GM21515 (cell line): ENCODE data around the gene SRSF2.
"Not testable (repeated sequence)": the region's sequence is repeated elsewhere in the genome, so short reads cannot be mapped to it uniquely, and the experiment has no call there.

Source experiments
- ATAC-seq: cut with Tn5 transposase; IDR thresholded peaks from one replicate; pipeline ENCODE4 v1.9.1; 2021; ENCODE audit not compliant: unreplicated experiment

SRSF2 gene

GRCh38 chr17:76702076-76702475 lies 35.1 kb downstream of the SRSF2 start:
- ATAC-seq = no peak

GRCh38 chr17:76701471-76701967 lies 35.6 kb downstream of the SRSF2 start:
- no peak for ATAC-seq

DNA sequence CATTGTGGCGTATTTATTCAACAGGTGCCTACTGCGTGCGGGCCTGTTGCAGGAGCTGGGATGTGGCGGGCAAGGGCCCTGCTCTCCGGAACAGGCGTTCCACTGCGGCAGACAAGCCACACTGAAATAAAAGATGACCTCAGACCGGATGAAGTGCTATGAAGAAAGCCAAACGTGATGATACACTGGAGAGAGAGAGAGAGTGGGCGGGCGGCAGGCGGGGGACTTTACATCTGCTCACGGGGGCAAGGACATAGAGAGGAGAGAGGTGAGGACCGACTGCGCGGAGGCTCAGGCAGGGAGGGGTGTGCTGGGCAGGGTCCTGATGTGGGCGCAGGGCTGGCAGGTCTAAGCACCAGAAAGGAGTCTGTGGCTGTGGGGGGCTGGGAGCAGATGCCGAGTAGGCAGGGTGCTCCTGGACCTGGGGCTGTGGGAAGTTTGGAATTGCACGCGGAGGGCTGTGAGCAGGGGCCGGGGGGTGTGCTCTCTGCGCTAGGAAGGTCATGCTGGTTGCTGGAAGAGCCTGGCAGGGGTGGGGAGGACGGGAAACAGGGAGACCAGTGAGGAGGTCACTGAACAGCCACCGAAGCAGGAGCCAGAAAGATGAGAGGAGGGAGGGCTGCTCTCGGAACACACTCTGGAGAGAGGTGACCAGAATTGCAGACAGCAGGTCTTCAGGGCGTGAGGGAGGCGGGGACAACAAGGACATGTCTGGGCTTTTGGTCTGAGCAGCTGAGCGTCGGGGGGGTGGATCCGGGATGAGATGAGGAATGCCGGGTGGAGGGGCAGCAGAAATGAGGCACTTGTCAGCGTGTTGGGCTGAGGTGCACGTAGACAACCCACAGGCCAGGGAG lies 36.3 kb downstream of the SRSF2 start:
- ATAC-seq = no peak

DNA sequence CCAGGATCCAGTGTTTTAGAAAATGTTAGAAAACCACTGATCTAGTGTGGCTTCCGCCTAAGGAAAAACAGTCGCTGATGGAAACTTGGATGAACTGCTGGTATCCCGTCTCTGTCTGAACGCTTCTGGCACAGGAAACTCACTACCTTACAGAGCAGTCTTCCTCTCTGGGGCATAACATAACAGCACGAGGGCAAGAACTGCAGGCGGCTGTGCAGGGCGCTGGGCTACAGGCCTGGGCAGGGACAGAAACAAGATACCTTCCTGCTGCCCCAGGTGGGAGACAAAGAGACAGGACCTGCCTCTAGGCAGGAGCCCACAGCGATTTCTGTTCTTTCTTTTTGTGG lies 36.9 kb downstream of the SRSF2 start:
- no peak for ATAC-seq

DNA sequence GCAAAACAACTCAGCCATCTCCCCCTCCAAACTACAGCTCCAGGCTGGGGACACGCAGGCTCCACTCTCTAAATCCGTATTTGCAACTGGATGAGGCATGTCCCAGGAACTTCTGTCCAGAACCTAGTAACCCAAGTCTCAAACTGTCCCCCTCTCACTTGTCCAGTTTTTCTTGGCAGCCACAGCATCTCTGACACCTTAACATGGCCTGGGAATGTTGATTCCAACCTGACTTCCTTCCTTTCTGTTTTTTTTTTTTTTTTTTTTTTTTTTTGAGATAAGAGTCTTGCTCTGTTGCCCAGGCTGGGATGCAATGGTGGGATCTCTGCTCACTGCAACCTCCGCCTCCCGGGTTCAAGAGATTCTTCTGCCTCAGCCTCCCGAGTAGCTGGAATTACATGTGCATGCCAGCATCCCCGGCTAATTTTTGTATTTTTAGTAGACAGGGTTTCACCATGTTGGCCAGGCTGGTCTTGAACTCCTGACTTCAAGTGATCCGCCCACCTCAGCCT lies 38.6 kb downstream of the SRSF2 start:
- ATAC-seq = not testable (repeated sequence)

DNA sequence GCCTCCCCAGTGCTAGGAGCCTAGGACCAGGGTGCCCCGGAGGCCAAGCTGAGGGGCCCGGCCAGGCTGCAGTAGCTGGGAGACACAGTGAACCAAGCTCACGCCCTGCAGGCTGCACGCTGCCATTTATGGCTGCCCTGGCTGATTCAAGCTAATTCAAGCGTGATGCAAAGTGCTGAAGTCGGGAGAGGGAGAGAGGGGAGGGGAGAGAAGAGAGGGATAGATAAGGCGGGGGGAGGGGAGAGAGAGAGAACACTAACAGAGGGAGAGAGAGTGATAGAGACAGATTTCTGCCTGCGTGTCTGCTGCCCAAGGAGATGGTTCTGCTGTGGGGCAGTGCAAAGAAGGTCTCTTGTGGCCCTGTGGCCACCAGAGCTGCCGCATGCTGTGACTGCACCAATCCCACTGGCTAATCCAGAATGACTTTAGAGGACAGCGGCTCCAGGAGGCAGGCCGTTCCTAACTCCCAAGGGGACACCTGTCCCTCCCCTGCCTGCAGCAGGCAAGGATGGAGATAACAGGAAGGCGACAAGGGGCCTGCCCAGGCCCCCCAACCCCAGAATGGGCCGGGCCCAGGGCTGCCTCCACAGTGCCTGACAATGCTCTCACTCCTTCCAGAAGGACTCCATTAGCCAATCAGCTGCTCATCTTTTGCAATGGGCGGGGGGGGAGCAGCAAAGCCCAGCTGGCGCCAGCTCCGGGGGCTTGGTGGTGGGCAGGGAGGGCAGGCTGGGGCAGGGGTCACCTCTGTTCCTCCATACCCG lies 39.2 kb downstream of the SRSF2 start:
- ATAC-seq = no peak

- ATAC-seq = no peak
Measured at GRCh38 chr17:76696763-76697701, 40.1 kb downstream of the SRSF2 start.

DNA sequence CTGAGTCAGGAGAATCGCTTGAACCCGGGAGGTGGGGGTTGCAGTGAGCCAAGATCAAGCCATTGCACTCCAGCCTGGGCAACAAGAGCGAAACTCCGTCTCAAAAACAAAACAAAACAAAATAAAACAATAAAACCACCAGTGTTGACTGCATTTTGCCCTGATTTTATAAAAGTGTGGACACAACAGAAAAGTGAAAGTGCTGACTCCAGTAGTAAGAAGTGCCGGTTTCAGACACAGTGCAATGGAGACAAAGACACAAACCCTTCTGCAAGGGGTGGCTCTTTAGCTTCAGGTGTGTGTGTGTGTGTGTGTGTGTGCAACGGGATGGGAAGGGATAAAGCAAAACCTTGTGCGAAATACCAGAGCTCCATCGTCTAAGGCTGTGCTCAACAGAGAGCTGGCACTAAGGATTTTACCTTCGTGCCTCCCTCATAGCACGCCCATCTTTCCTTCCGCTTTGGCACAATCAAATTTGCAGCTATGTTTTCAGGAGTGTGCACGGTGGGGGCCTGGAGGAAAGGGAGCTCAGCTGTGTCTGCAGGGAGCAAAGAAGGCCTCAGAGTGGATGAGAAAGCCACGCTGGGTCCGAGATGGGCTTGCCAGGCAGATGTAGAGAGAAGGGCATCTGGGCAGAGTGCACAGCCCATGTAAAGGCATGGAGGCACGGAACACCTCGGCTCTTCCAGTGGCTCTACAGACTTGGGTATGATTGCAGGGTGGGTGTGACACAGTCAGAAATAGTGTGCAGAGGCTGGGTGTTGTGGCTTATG lies 41.9 kb downstream of the SRSF2 start:
- ATAC-seq = no peak

DNA sequence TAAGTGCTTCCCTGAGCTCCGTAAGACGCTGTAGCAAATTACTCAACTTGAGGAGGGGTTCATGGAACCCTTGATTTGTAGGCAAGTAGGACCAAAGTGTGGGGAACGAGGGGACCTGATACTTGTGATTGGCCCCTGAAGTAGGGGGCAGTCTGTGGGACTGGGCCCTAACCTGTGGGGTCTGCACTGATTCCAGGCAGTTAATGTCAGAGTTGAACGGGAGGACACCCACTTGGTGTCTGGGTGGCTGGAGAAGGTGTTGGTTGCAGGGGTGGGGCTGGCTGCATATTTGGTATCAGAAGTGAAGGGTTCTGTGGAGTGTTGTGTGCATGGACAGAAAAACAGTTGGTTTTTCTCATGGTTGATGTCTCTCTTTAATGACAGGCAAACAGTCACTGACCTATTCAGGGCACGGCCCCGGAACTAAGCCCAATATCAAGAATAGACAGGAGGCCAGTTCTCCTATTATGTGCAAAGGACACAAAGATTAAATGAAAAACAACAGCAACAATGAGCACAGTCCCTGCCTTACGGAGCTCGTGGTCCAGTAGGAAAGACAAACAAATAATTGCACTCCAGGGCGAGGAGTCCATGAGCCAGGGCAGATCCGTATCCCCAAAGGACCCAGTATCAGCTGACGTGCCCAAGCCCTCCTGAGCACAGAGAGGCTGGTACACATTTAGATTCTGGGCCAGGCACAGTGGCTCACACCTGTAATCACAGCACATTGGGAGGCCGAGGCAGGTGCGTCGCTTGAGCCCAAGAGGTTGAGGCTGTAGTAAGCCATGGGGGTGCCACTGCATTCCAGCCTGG lies 45.5 kb downstream of the SRSF2 start:
- no peak for ATAC-seq

DNA sequence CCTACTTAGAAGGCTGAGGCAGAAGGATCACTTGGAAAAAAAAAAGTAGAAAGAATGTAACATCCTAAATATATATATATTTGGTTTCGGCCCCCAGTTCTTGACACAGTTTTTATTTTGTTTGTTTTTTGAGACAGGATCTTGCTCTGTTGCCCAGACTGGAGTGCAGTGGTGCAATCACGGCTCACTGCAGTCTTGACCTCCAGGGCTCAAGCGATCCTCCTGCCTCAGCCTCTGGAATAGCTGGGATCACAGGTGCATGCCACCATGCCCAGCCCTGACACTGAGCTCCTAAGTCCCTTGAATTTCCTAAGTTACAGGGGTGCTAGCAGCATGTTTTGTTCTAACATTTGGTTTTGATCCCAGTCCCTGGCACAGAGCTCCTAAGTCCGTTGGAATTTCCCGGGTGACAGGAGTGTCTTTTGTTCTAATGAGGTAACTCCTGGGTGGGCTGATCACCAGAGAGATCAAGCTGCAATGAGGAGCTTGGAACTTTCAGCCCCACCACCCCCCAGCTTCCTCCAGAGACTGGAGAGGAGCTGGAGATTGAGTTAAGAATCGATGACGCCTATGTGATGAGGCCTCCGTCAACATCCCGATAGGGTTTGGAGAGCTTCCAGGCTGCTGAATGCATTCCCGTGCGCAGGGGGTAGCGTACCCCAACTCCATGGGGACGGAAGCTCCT lies 46.4 kb downstream of the SRSF2 start:
- ATAC-seq = no peak

- ATAC-seq = no peak
Measured at GRCh38 chr17:76689859-76690258, 47.3 kb downstream of the SRSF2 start.

GRCh38 chr17:76688165-76688622 lies 48.9 kb downstream of the SRSF2 start:
- ATAC-seq = no peak

GRCh38 chr17:76687298-76688164 lies 49.6 kb downstream of the SRSF2 start:
- ATAC-seq = no peak

GRCh38 chr17:76686538-76687297 lies 50.4 kb downstream of the SRSF2 start:
- ATAC-seq = no peak

DNA sequence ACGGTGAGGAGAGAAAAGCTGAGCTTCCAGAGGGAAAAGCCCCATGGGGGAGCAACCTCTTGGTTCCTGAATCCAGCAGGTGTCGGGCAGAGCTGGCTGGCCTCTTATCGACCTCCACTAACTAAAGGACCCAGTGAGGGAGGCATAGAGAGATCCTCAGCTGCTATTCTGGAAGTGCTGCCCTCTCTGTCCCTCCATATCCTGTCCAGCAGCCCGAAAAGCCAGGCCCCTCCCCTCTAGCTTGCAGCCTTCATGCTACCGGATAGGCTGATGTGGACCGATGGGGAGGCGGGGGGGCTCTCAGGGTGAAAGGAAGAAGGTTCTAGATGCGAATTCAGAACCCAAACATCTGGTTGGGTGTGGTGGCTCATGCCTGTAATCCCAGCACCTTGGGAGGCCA lies 51.3 kb downstream of the SRSF2 start:
- no peak for ATAC-seq

DNA sequence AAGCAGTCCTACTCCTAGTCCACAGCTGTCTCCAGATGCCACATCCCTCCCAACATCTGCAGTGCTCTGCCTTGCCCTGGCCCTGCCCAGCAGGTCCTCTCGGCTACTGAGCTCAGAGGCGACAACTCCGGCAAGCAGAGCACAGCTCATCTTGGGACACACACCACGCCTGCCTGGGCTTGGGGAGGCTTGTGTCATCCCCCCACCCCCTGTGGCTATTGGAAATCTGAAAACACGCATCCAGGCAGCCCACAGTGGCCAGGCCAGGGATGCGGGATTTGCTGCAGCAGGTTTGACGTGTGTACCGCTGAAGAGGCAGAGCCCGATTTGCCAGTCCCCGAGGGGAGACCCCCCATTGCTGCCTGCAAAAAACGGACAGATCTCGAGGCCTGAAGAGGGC lies 51.8 kb downstream of the SRSF2 start:
- no peak for ATAC-seq

GRCh38 chr17:76684756-76685155 lies 52.4 kb downstream of the SRSF2 start:
- ATAC-seq = no peak
